ENCODE data around the gene SMCO3.

DNA sequence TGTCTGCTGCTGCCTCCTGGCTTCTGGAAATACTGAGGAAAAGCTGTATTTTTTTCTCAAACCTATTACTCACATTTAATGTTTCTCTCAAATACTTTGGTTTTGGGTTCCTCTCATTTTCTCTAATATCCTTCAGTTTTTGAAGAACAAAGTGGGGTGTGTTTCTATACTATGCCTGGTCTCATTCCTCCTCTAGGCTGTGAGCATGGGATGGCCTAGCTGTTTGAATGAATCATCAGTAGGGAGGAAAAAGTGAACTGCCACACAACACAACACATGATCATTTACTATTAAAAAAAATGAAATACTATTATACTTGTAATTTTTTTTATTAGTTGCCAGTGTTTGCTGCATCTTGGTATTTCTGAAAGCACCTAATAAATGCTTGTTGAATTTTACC is 11.3 kb upstream of the SMCO3 start:
- TF ChIP-seq, protein P1, sequence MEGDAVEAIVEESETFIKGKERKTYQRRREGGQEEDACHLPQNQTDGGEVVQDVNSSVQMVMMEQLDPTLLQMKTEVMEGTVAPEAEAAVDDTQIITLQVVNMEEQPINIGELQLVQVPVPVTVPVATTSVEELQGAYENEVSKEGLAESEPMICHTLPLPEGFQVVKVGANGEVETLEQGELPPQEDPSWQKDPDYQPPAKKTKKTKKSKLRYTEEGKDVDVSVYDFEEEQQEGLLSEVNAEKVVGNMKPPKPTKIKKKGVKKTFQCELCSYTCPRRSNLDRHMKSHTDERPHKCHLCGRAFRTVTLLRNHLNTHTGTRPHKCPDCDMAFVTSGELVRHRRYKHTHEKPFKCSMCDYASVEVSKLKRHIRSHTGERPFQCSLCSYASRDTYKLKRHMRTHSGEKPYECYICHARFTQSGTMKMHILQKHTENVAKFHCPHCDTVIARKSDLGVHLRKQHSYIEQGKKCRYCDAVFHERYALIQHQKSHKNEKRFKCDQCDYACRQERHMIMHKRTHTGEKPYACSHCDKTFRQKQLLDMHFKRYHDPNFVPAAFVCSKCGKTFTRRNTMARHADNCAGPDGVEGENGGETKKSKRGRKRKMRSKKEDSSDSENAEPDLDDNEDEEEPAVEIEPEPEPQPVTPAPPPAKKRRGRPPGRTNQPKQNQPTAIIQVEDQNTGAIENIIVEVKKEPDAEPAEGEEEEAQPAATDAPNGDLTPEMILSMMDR (IDR thresholded peaks at IDR 0.05) = no peak
- TF ChIP-seq POLR2A (IDR thresholded peaks at IDR 0.05) (no peak), EP300 (IDR thresholded peaks at IDR 0.05) (no peak)

All from upper lobe of left lung (tissue), 4 donors.